NOMO-1 treated with DMSO at 0.1 percent for 48 hours (cell line): ENCODE data around the gene CCDC188.

Experiments used
- DNase-seq: peaks from one replicate; lab custom pipeline; 2025; ENCODE audit not compliant: unreplicated experiment; lab: John Stamatoyannopoulos, UW

CCDC188 gene

GRCh38 chr22:20151276-20151588, 377 bp upstream of the CCDC188 start:
- DNase-seq: no peak

- DNase-seq: no peak
These were observed 1.3 kb downstream of the CCDC188 start for GRCh38 chr22:20149257-20150250.

GRCh38 chr22:20148414-20148813, 2.4 kb downstream of the CCDC188 start:
- DNase-seq: no peak

GRCh38 chr22:20147237-20147988, 3.4 kb downstream of the CCDC188 start:
- DNase-seq: no peak

- DNase-seq: no peak
These were observed 4.1 kb downstream of the CCDC188 start for GRCh38 chr22:20146777-20147176.

GRCh38 chr22:20145832-20146223, 5.0 kb downstream of the CCDC188 start:
- DNase-seq: no peak

- DNase-seq: no peak
These were observed 5.5 kb downstream of the CCDC188 start for GRCh38 chr22:20145206-20145831.

- DNase-seq: no peak
These were observed 6.8 kb downstream of the CCDC188 start for GRCh38 chr22:20143883-20144665.

- no peak for DNase-seq
These were observed 7.9 kb downstream of the CCDC188 start for GRCh38 chr22:20142711-20143621.

- DNase-seq: no peak
These were observed 9.4 kb downstream of the CCDC188 start for GRCh38 chr22:20141186-20142077.

GRCh38 chr22:20140521-20140964, 10.3 kb downstream of the CCDC188 start:
- DNase-seq: no peak

GRCh38 chr22:20140107-20140445, 10.8 kb downstream of the CCDC188 start:
- DNase-seq: no peak

GRCh38 chr22:20139391-20140106, 11.3 kb downstream of the CCDC188 start:
- DNase-seq: no peak

GRCh38 chr22:20138868-20139267, 12.0 kb downstream of the CCDC188 start:
- DNase-seq: no peak

- DNase-seq: no peak
These were observed 12.5 kb downstream of the CCDC188 start for GRCh38 chr22:20138417-20138738.

- DNase-seq: no peak
These were observed 13.0 kb downstream of the CCDC188 start for GRCh38 chr22:20137671-20138416.

GRCh38 chr22:20137113-20137512, 13.7 kb downstream of the CCDC188 start:
- DNase-seq: no peak

GRCh38 chr22:20136603-20136873, 14.3 kb downstream of the CCDC188 start:
- DNase-seq: no peak
